OCI-LY3 (cell line): ENCODE measurements around the gene EVI2B.
"Not testable (repeated sequence)": the region's sequence is repeated elsewhere in the genome, so short reads cannot be mapped to it uniquely, and the experiment has no call there.

ENCODE experiments used
- H2AFZ ChIP-seq: fragments of 200-600, 300-600 bp; shearing (Covaris generic); 2 replicates; pipeline ENCODE4 v1.6.0; 2014; ENCODE audit warnings: antibody characterized with exemption, low read depth, low read length
- H3K27ac ChIP-seq: fragments of 200-600, 300-600 bp; sonication (generic); 2 replicates; pipeline ENCODE4 v1.5.1; 2014; ENCODE audit warnings: mild to moderate bottlenecking, low read length, moderate library complexity, mixed read lengths
- H3K27me3 ChIP-seq: fragments of 200-600, 300-600 bp; sonication (generic); 2 replicates; pipeline ENCODE4 v1.6.1; 2014; ENCODE audit warnings: low read depth, low read length, mixed read lengths
- H3K36me3 ChIP-seq: fragments of 200-600, 300-600 bp; sonication (generic); replicated peaks from 2 replicates; pipeline ENCODE3; 2014; ENCODE audit warnings: low read depth, low read length, mixed read lengths
- H3K4me1 ChIP-seq: fragments of 300-600, 200-600 bp; sonication (generic); 2 replicates; pipeline ENCODE4 v1.6.1; 2014; ENCODE audit warnings: low read length, mixed read lengths
- H3K4me2 ChIP-seq: fragments of 200-600, 300-600 bp; sonication (generic); 2 replicates; pipeline ENCODE4 v1.6.1; 2014; ENCODE audit warnings: low read length, mixed read lengths
- H3K4me3 ChIP-seq: fragments of 300-600, 200-600 bp; sonication (generic); 2 replicates; pipeline ENCODE4 v1.5.1; 2014; ENCODE audit warnings: antibody characterized with exemption, mild to moderate bottlenecking, low read length, moderate library complexity
- H3K79me2 ChIP-seq: fragments of 300-600, 200-600 bp; shearing (Covaris generic); 2 replicates; pipeline ENCODE4 v1.6.1; 2014; ENCODE audit warnings: mild to moderate bottlenecking, low read length, mixed read lengths
- H3K9ac ChIP-seq: fragments of 300-600, 200-600 bp; shearing (Covaris generic); 2 replicates; pipeline ENCODE4 v1.6.0; 2014; ENCODE audit warnings: mild to moderate bottlenecking, low read length, moderate library complexity
- H3K9me3 ChIP-seq: fragments of 200-600, 300-600 bp; shearing (Covaris generic); 2 replicates; pipeline ENCODE4 v1.6.1; 2014; ENCODE audit warnings: low read length, mixed read lengths; ENCODE audit not compliant: insufficient read depth
- H4K20me1 ChIP-seq: fragments of 200-600, 300-600 bp; sonication (generic); 2 replicates; pipeline ENCODE4 v1.6.1; 2016; ENCODE audit warnings: low read length, mixed read lengths; ENCODE audit not compliant: insufficient read depth
- CTCF ChIP-seq: fragments of 200-600, 300-600 bp; sonication (generic); IDR thresholded peaks from 2 replicates; pipeline ENCODE4 v1.5.1; 2014; ENCODE audit warnings: antibody characterized with exemption, low read length, low read depth
- EZH2phosphoT487 ChIP-seq: fragments of 200-600 bp; shearing (Covaris generic); IDR thresholded peaks from 2 replicates; pipeline ENCODE4 v1.6.1; 2018; ENCODE audit warnings: antibody characterized with exemption, mixed run types, low read depth

Gene EVI2B

DNA sequence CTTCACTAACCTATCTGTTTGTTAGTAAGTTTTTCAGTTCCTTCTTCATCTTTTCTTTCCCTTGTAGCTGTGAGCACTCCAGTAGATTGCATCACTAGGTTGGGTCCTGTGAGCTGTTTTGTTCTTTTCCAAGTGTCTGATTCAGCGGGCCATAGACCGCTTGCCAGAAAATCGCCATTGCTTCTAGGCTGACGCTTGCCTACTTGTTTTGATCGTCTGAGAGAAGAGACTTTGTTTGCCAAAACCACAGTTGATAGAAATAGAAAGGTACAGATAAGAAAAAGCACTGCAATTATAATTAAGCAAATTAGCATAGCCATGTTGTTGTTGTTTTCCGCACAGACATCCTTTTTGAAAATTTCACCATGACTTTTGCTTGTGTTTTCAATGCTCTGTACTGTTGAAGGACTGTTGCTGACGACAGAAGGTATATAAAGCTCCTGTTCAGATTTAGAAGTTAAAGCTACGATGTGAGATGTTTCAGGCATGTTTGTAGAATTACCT is 4.5 kb upstream of the EVI2B start:
- no peaks in the 10 kb centered on the region for H3K9me3 ChIP-seq
- H2AFZ ChIP-seq, result no peak overlapping the region
- TF ChIP-seq EZH2phosphoT487 (no peak), CTCF (no peak)
- peaks cover 72% of the 10 kb centered on the region for H3K4me1 ChIP-seq
- H3K4me2 ChIP-seq, result peak overlapping the region; percentile 85
- peak overlapping the region; percentile 78 for H3K4me3 ChIP-seq
- H4K20me1 ChIP-seq, result no peaks in the 10 kb centered on the region
- peaks cover 12% of the 10 kb centered on the region for H3K36me3 ChIP-seq
- peaks cover 77% of the 10 kb centered on the region for H3K79me2 ChIP-seq
- H3K9ac ChIP-seq, result peak overlapping the region; percentile 90
- H3K27me3 ChIP-seq, result no peaks in the 10 kb centered on the region
- peak overlapping the region; percentile 98 for H3K27ac ChIP-seq

GRCh38 chr17:31314782-31315100 is 887 bp upstream of the EVI2B start:
- Histone ChIP-seq H3K4me2 (peak overlapping the region; percentile 96), H3K79me2 (peaks cover 85% of the 10 kb centered on the region), H2AFZ (no peak overlapping the region), H3K27me3 (no peaks in the 10 kb centered on the region), H3K9ac (0 out of 2 replicates have a peak overlapping the region, but pooled peaks have one; percentile 97), H3K9me3 (no peaks in the 10 kb centered on the region), H3K27ac (peak overlapping the region; percentile 98), H4K20me1 (no peaks in the 10 kb centered on the region), H3K36me3 (peaks cover 17% of the 10 kb centered on the region), H3K4me1 (peaks cover 75% of the 10 kb centered on the region), H3K4me3 (no peak overlapping the region)
- no peak for TF ChIP-seq CTCF

GRCh38 chr17:31312223-31312622 is 1.6 kb downstream of the EVI2B start:
- peak overlapping the region; percentile 97 for H3K9ac ChIP-seq
- H3K4me3 ChIP-seq, result peak overlapping the region; percentile 82
- peaks cover 15% of the 10 kb centered on the region for H3K36me3 ChIP-seq
- H3K4me2 ChIP-seq, result peak overlapping the region; percentile 96
- not testable (repeated sequence) for H4K20me1 ChIP-seq, H3K27me3 ChIP-seq, H3K9me3 ChIP-seq, H2AFZ ChIP-seq
- peaks cover 78% of the 10 kb centered on the region for H3K4me1 ChIP-seq
- peaks cover 90% of the 10 kb centered on the region for H3K79me2 ChIP-seq
- peak overlapping the region; percentile 98 for H3K27ac ChIP-seq

- Histone ChIP-seq H3K9ac (peak overlapping the region; percentile 97), H2AFZ (no peak overlapping the region), H3K36me3 (peaks cover 21% of the 10 kb centered on the region), H3K4me2 (peak overlapping the region; percentile 96), H3K9me3 (no peaks in the 10 kb centered on the region), H3K79me2 (peaks cover 90% of the 10 kb centered on the region), H3K27me3 (no peaks in the 10 kb centered on the region), H4K20me1 (peaks cover 7% of the 10 kb centered on the region; the same call in 1 of the 2 replicates), H3K4me1 (peaks cover 76% of the 10 kb centered on the region), H3K27ac (peak overlapping the region; percentile 98), H3K4me3 (peak overlapping the region; percentile 82)
- TF ChIP-seq CTCF (no peak), EZH2phosphoT487 (no peak)
These were observed 2.3 kb downstream of the EVI2B start for GRCh38 chr17:31311526-31311925.

GRCh38 chr17:31310886-31311285 is 3.0 kb downstream of the EVI2B start:
- peaks cover 75% of the 10 kb centered on the region for H3K4me1 ChIP-seq

More at GRCh38 chr17:31310886-31311285, 3.0 kb downstream of the EVI2B start:
- peak overlapping the region; percentile 98 for H3K27ac ChIP-seq
- H3K4me2 ChIP-seq, result peak overlapping the region; percentile 96
- H3K36me3 ChIP-seq, result peaks cover 26% of the 10 kb centered on the region
- H3K4me3 ChIP-seq, result peak overlapping the region; percentile 82
- H3K9me3 ChIP-seq, result no peaks in the 10 kb centered on the region
- no peak overlapping the region for H2AFZ ChIP-seq
- H3K9ac ChIP-seq, result peak overlapping the region; percentile 97
- no peaks in the 10 kb centered on the region for H3K27me3 ChIP-seq
- H4K20me1 ChIP-seq, result peaks cover 8% of the 10 kb centered on the region; the same call in 1 of the 2 replicates
- H3K79me2 ChIP-seq, result peaks cover 90% of the 10 kb centered on the region
- no peak for TF ChIP-seq CTCF
- TF ChIP-seq EZH2phosphoT487, result no peak
